Measurements from ENCODE around the gene CFAP73. TPM values are rescaled to one million over a fixed set of nuclear protein-coding genes. Genes with fewer than 3 reads are reported as not detected.

CFAP73 gene
- total RNA-seq, 1 donor from 2014 or later: not detected

GRCh38 chr12:113144806-113145205 lies 4.7 kb upstream of the CFAP73 start:
- H3K4me1 Mint-ChIP-seq: peaks cover 25% of the 10 kb centered on the region
- DNase-seq (ENCODE audit: low spot score): no peak
- no peaks in the 10 kb centered on the region for H3K27me3 ChIP-seq
- H3K9ac ChIP-seq: no peak overlapping the region
- no peak for TF ChIP-seq EZH2phosphoT487 (IDR thresholded peaks at IDR 0.05)
- no peak for TF ChIP-seq EZH2 (IDR thresholded peaks at IDR 0.05)
- TF ChIP-seq, protein P1, sequence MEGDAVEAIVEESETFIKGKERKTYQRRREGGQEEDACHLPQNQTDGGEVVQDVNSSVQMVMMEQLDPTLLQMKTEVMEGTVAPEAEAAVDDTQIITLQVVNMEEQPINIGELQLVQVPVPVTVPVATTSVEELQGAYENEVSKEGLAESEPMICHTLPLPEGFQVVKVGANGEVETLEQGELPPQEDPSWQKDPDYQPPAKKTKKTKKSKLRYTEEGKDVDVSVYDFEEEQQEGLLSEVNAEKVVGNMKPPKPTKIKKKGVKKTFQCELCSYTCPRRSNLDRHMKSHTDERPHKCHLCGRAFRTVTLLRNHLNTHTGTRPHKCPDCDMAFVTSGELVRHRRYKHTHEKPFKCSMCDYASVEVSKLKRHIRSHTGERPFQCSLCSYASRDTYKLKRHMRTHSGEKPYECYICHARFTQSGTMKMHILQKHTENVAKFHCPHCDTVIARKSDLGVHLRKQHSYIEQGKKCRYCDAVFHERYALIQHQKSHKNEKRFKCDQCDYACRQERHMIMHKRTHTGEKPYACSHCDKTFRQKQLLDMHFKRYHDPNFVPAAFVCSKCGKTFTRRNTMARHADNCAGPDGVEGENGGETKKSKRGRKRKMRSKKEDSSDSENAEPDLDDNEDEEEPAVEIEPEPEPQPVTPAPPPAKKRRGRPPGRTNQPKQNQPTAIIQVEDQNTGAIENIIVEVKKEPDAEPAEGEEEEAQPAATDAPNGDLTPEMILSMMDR (IDR thresholded peaks at IDR 0.05): no peak
- peaks cover 5% of the 10 kb centered on the region for H3K4me1 ChIP-seq
- no peaks in the 10 kb centered on the region for H3K9me3 ChIP-seq (ENCODE audit: low read depth)
- no peaks in the 10 kb centered on the region for H3K36me3 Mint-ChIP-seq
- H3K79me2 ChIP-seq (ENCODE audit: low read depth): no peaks in the 10 kb centered on the region
- no peak overlapping the region for H3K4me2 ChIP-seq
- H3K27ac ChIP-seq: no peak overlapping the region
- H3K4me3 Mint-ChIP-seq: no peak overlapping the region
- no peak overlapping the region for H3K4me3 ChIP-seq
- peaks cover under 1% of the 10 kb centered on the region for H3K27me3 Mint-ChIP-seq (ENCODE audit: insufficient read depth, low read depth)
- H3K36me3 ChIP-seq: no peaks in the 10 kb centered on the region
- peaks cover 8% of the 10 kb centered on the region for H3K9me3 Mint-ChIP-seq
- H4K20me1 ChIP-seq (ENCODE audit: low read depth): no peaks in the 10 kb centered on the region
- H2AFZ ChIP-seq (replicated peaks): no peak overlapping the region
- H3K27ac Mint-ChIP-seq: no peak overlapping the region
- peaks cover 7% of the 10 kb centered on the region for H3F3A ChIP-seq (ENCODE audit: low read depth)

DNA sequence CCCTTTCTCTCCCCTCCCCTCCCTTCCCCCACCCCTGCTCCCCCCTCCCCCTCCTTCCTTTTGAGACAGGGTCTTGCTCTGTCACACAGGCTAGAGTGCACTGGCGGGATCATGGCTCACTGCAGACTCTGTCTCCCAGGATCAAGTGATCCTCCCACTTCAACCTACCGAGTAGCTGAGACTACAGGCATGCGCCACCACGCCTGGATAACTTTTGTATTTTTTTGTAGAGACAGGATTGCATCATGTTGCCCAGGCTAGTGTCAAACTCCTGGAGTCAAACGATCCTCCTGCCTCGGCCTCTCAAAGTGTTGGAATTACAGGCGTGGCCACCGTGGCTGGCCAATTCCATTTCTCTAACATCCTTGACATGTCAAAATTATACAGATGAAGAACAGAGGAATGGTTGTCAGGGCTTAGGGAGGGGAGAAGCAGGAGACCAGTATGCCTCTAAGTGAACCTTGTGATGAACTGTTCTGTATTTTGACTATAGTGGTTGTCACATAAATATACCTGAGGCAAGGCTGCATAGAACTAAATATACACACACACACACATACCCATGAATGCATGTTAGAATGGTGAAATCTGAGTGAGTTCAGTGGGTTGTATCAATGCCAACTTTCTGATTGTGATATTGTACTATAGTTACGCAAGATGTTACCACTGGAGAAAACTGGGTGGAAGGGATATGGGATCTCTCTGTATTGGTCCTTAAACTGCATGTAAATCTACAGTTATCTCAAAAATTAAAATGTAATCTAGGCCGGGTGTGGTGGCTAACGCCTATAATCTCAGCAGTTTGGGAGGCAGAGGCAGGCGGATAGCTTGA lies 3.6 kb upstream of the CFAP73 start:
- peaks cover 7% of the 10 kb centered on the region for H3F3A ChIP-seq (ENCODE audit: low read depth)
- H3K27me3 Mint-ChIP-seq (ENCODE audit: insufficient read depth, low read depth): peaks cover 4% of the 10 kb centered on the region
- DNase-seq (ENCODE audit: low spot score): no peak
- peaks cover 35% of the 10 kb centered on the region for H3K4me1 Mint-ChIP-seq
- peaks cover 8% of the 10 kb centered on the region for H3K27me3 ChIP-seq
- H3K27ac ChIP-seq: no peak overlapping the region
- H3K4me2 ChIP-seq: no peak overlapping the region
- no peak overlapping the region for H3K9ac ChIP-seq
- H3K36me3 ChIP-seq: no peaks in the 10 kb centered on the region
- TF ChIP-seq, protein P1 (IDR thresholded peaks at IDR 0.05): no peak
- TF ChIP-seq EZH2phosphoT487 (IDR thresholded peaks at IDR 0.05) (no peak), EZH2 (IDR thresholded peaks at IDR 0.05) (no peak)
- H3K79me2 ChIP-seq (ENCODE audit: low read depth): no peaks in the 10 kb centered on the region
- H3K9me3 ChIP-seq (ENCODE audit: low read depth): no peaks in the 10 kb centered on the region
- peaks cover 9% of the 10 kb centered on the region for H3K4me1 ChIP-seq
- H2AFZ ChIP-seq (replicated peaks): no peak overlapping the region
- peak overlapping the region; percentile 78 for H3K27ac Mint-ChIP-seq
- no peaks in the 10 kb centered on the region for H4K20me1 ChIP-seq (ENCODE audit: low read depth)
- H3K4me3 Mint-ChIP-seq: no peak overlapping the region
- H3K9me3 Mint-ChIP-seq: peaks cover 8% of the 10 kb centered on the region
- H3K4me3 ChIP-seq: no peak overlapping the region
- no peaks in the 10 kb centered on the region for H3K36me3 Mint-ChIP-seq

DNA sequence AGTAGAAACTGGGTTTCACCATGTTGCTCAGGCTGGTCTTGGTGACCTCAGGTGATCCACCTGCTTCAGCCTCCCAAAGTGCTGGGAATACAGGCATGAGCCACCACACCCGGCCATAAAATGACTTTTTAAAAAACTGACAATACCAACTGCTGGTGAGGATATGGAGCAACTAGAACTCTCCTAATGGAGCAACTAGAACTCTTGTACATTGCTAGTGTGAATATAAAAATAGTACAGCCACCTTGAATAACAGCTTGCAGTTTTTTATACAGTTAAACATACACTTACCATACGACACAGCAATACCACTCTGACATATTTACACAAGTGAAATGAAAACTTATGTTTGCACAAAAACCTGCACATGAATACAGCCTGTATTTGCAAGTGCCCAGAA lies 2.5 kb upstream of the CFAP73 start:
- peaks cover 9% of the 10 kb centered on the region for H3K27me3 Mint-ChIP-seq (ENCODE audit: insufficient read depth, low read depth)
- peaks cover 8% of the 10 kb centered on the region for H3K9me3 Mint-ChIP-seq
- no peak overlapping the region for H3K4me3 Mint-ChIP-seq
- H3K36me3 Mint-ChIP-seq: no peaks in the 10 kb centered on the region
- H3K4me2 ChIP-seq: no peak overlapping the region
- H2AFZ ChIP-seq (replicated peaks): no peak overlapping the region
- no peaks in the 10 kb centered on the region for H4K20me1 ChIP-seq (ENCODE audit: low read depth)
- peaks cover 35% of the 10 kb centered on the region for H3K4me1 Mint-ChIP-seq
- H3K4me3 ChIP-seq: no peak overlapping the region
- H3K27ac ChIP-seq: no peak overlapping the region
- TF ChIP-seq, protein P1 (IDR thresholded peaks at IDR 0.05): no peak
- TF ChIP-seq EZH2phosphoT487 (IDR thresholded peaks at IDR 0.05) (no peak), EZH2 (IDR thresholded peaks at IDR 0.05) (no peak)
- no peaks in the 10 kb centered on the region for H3K79me2 ChIP-seq (ENCODE audit: low read depth)
- peaks cover 10% of the 10 kb centered on the region for H3F3A ChIP-seq (ENCODE audit: low read depth)
- H3K4me1 ChIP-seq: peaks cover 9% of the 10 kb centered on the region
- no peak overlapping the region for H3K9ac ChIP-seq
- no peaks in the 10 kb centered on the region for H3K9me3 ChIP-seq (ENCODE audit: low read depth)
- H3K36me3 ChIP-seq: no peaks in the 10 kb centered on the region
- H3K27ac Mint-ChIP-seq: no peak overlapping the region
- H3K27me3 ChIP-seq: peaks cover 18% of the 10 kb centered on the region
- DNase-seq (ENCODE audit: low spot score): no peak
